Measurements from ENCODE around the gene CCDC80.

The CCDC80 gene

DNA sequence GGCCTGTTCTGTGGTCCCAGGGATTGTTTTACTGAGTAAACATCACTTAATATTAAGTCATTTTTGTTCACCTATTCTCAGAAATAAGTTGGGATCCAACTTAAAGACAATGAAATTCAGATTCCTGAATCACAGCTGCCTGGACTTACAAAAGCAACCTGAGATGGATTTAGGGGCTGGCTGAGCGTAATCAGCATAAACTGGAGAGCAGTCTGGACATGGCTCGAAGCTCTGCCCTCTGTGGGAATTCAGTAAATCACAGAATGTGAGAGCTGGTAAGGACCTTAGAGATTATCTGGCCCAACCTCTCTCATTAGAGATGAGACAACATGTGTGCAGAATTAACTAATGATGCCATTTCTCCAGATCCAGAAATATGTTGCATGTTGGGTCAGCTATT, 23.7 kb downstream of the CCDC80 start:
- CTCF ChIA-PET, result no interaction called here
- TF ChIP-seq, protein P1, sequence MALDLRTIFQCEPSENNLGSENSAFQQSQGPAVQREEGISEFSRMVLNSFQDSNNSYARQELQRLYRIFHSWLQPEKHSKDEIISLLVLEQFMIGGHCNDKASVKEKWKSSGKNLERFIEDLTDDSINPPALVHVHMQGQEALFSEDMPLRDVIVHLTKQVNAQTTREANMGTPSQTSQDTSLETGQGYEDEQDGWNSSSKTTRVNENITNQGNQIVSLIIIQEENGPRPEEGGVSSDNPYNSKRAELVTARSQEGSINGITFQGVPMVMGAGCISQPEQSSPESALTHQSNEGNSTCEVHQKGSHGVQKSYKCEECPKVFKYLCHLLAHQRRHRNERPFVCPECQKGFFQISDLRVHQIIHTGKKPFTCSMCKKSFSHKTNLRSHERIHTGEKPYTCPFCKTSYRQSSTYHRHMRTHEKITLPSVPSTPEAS (tag by site-specific recombination; IDR thresholded peaks at IDR 0.05), result no peak
- TF ChIP-seq ZNF394 (tag by site-specific recombination; IDR thresholded peaks at IDR 0.05; ENCODE audit: borderline replicate concordance) (no peak), GLI2 (tag by site-specific recombination; IDR thresholded peaks at IDR 0.05; ENCODE audit: borderline replicate concordance, low read depth) (no peak), ZNF513 (tag by site-specific recombination; IDR thresholded peaks at IDR 0.05) (no peak), ZNF544 (tag by site-specific recombination; IDR thresholded peaks at IDR 0.05) (no peak), ZNF292 (tag by site-specific recombination; IDR thresholded peaks at IDR 0.05; ENCODE audit: borderline replicate concordance, low read depth) (no peak), ZFP41 (tag by site-specific recombination; IDR thresholded peaks at IDR 0.05; ENCODE audit: borderline replicate concordance) (no peak), ZNF488 (tag by site-specific recombination; IDR thresholded peaks at IDR 0.05) (no peak), ZNF585B (tag by site-specific recombination; IDR thresholded peaks at IDR 0.05) (no peak), ZNF2 (tag by site-specific recombination; IDR thresholded peaks at IDR 0.05) (no peak), ZNF23 (tag by site-specific recombination; IDR thresholded peaks at IDR 0.05; ENCODE audit: borderline replicate concordance) (no peak), ZNF623 (tag by site-specific recombination; IDR thresholded peaks at IDR 0.05) (no peak), ZNF138 (tag by site-specific recombination; IDR thresholded peaks at IDR 0.05; ENCODE audit: borderline replicate concordance) (no peak), BCL11B (tag by site-specific recombination; IDR thresholded peaks at IDR 0.05; ENCODE audit: low read depth) (no peak)
- no peak overlapping the region for H3K4me3 ChIP-seq (ENCODE audit: low read depth, low read length)
- POLR2A ChIA-PET, result no interaction called here
- H3K27ac ChIP-seq (ENCODE audit: extremely low read depth, low read depth, low read length), result no peak overlapping the region
- no peaks in the 10 kb centered on the region for H3K4me1 ChIP-seq (ENCODE audit: control insufficient read depth, insufficient read depth, low read length)
- no peaks in the 10 kb centered on the region for H3K36me3 ChIP-seq (ENCODE audit: control insufficient read depth in 2 of 2, insufficient read depth in 1 of 2, low read length in 2 of 2)
- no peaks in the 10 kb centered on the region for H3K9me3 ChIP-seq (ENCODE audit: control insufficient read depth, insufficient read depth, low read depth, low read length)

DNA sequence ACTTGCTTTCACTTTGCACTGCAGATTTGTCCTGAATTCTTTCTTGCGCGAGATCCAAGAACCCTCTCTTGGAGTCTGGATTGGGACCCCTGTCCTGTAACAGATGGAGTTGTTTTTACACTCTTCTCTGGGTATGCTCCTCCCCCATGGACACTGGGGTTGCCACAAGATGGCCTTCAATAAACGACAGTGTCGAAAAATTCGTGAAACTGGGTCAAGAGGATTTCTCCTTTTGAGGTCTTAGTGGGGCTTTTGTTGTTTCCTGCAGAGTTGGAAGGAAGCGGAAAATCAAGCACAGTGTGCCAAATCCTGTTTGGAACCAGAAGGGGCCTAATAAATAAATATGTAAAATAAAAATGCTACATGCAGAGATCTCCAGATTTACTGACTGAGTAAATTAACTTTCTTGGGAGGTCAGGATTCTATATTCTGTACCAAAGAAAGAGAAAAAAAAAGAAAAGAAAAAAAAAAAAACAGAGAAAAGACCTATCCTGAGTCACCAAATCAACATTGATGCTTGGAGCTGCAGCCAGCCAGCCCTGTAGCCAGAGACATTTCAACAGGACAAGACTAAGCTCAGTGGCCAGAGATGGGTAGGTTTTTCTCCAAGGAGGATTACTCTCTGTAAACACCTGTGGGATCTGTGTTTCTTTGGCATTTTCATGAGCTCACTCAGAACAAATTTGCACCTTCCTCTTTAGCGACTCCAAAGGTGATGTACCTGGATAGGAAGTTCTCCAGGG, 24.8 kb downstream of the CCDC80 start:
- Histone ChIP-seq H3K4me1 (ENCODE audit: control insufficient read depth, insufficient read depth, low read length) (no peaks in the 10 kb centered on the region), H3K36me3 (ENCODE audit: control insufficient read depth in 2 of 2, insufficient read depth in 1 of 2, low read length in 2 of 2) (no peaks in the 10 kb centered on the region), H3K9me3 (ENCODE audit: control insufficient read depth, insufficient read depth, low read depth, low read length) (no peaks in the 10 kb centered on the region), H3K27ac (ENCODE audit: extremely low read depth, low read depth, low read length) (no peak overlapping the region), H3K4me3 (ENCODE audit: low read depth, low read length) (no peak overlapping the region)
- ChIA-PET CTCF (interaction anchor here (0.6 kb wide), 1 partner anchor 807 kb away, joined by 6 read pairs; no protein-coding TSS in a partner anchor), POLR2A (no interaction called here)
- TF ChIP-seq ZNF398 (tag by site-specific recombination; IDR thresholded peaks at IDR 0.05) (no peak), EGR2 (tag by site-specific recombination; IDR thresholded peaks at IDR 0.05; ENCODE audit: low read depth) (no peak), ZFP69B (tag by site-specific recombination; IDR thresholded peaks at IDR 0.05) (no peak), YY2 (tag by site-specific recombination; IDR thresholded peaks at IDR 0.05) (no peak), ZNF555 (tag by site-specific recombination; conservative IDR thresholded peaks at IDR 0.05) (no peak), ZNF658 (tag by site-specific recombination; IDR thresholded peaks at IDR 0.05) (no peak), BCL11A (tag by site-specific recombination; IDR thresholded peaks at IDR 0.05; ENCODE audit: low read depth) (no peak), ZNF26 (tag by site-specific recombination; IDR thresholded peaks at IDR 0.05) (no peak), ZFP41 (tag by site-specific recombination; IDR thresholded peaks at IDR 0.05; ENCODE audit: borderline replicate concordance) (no peak), ZNF510 (tag by site-specific recombination; IDR thresholded peaks at IDR 0.05; ENCODE audit: insufficient replicate concordance) (no peak), ZNF600 (tag by site-specific recombination; IDR thresholded peaks at IDR 0.05) (no peak)
